Measurements from ENCODE around the gene MED12L. TPM values are rescaled to one million over a fixed set of nuclear protein-coding genes. Genes with fewer than 3 reads are reported as not detected.

MED12L gene
- total and polyA plus RNA-seq, 7 donors = 0.01 to 2.6 (median 0.17) TPM

- no peaks in the 10 kb centered on the region for H3K27me3 ChIP-seq (ENCODE audit: insufficient read depth in 3 of 3, low read length in 2 of 3)
- no peak for DNase-seq
- no peak for ATAC-seq
- intact Hi-C loops (cut with DNase I) = no loop called here
- peaks cover 7% of the 10 kb centered on the region for H3K9me3 ChIP-seq
- no peak overlapping the region for H3K27ac ChIP-seq
- no peak overlapping the region for H3K4me3 ChIP-seq
- no peak for TF ChIP-seq CTCF (IDR thresholded peaks at IDR 0.05)
- WGBS, 3 donors = 20 to 32% (median 26%) methylated on average over 1 of the region's 1 CpG
- H3K36me3 ChIP-seq (ENCODE audit: insufficient read depth in 1 of 2, low read depth in 1 of 2) = no peaks in the 10 kb centered on the region
- peaks cover 3% of the 10 kb centered on the region for H3K4me1 ChIP-seq
These were observed 394.0 kb downstream of the MED12L start for GRCh38 chr3:151479452-151479851.

- ATAC-seq (no peak), DNase-seq (no peak)
- no peak for TF ChIP-seq CTCF (IDR thresholded peaks at IDR 0.05)
- intact Hi-C loops (cut with DNase I) = no loop called here
- Histone ChIP-seq H3K4me3 (no peak overlapping the region), H3K4me1 (peaks cover 3% of the 10 kb centered on the region), H3K27ac (no peak overlapping the region), H3K36me3 (ENCODE audit: insufficient read depth in 1 of 2, low read depth in 1 of 2) (no peaks in the 10 kb centered on the region), H3K27me3 (ENCODE audit: insufficient read depth in 3 of 3, low read length in 2 of 3) (no peaks in the 10 kb centered on the region), H3K9me3 (peaks cover 7% of the 10 kb centered on the region)
- WGBS, 3 donors = 80 to 85% (median 83%) methylated on average over 2 of the region's 2 CpGs
These were observed 395.0 kb downstream of the MED12L start for GRCh38 chr3:151480492-151480891.

- no peaks in the 10 kb centered on the region for H3K4me1 ChIP-seq
- no peak overlapping the region for H3K27ac ChIP-seq
- peaks cover 7% of the 10 kb centered on the region for H3K9me3 ChIP-seq
- no peaks in the 10 kb centered on the region for H3K36me3 ChIP-seq (ENCODE audit: insufficient read depth in 1 of 2, low read depth in 1 of 2)
- ATAC-seq (no peak), DNase-seq (no peak)
- WGBS, 3 donors = 88 to 97% (median 95%) methylated on average over 1 of the region's 1 CpG
- intact Hi-C loops (cut with DNase I) = no loop called here
- no peak for TF ChIP-seq CTCF (IDR thresholded peaks at IDR 0.05)
- no peaks in the 10 kb centered on the region for H3K27me3 ChIP-seq (ENCODE audit: insufficient read depth in 3 of 3, low read length in 2 of 3)
- H3K4me3 ChIP-seq = no peak overlapping the region
These were observed 398.0 kb downstream of the MED12L start for GRCh38 chr3:151483488-151483887.

- TF ChIP-seq CTCF (IDR thresholded peaks at IDR 0.05) = no peak
- no peak for DNase-seq
- ATAC-seq = no peak
- intact Hi-C loops (cut with DNase I) = no loop called here
- Histone ChIP-seq H3K9me3 (peaks cover 7% of the 10 kb centered on the region), H3K27ac (no peak overlapping the region), H3K27me3 (ENCODE audit: insufficient read depth in 3 of 3, low read length in 2 of 3) (no peaks in the 10 kb centered on the region), H3K4me1 (no peaks in the 10 kb centered on the region), H3K4me3 (no peak overlapping the region), H3K36me3 (ENCODE audit: insufficient read depth in 1 of 2, low read depth in 1 of 2) (no peaks in the 10 kb centered on the region)
- WGBS, 3 donors = 85 to 92% (median 89%) methylated on average over 6 of the region's 6 CpGs
These were observed 398.6 kb downstream of the MED12L start for GRCh38 chr3:151483961-151484520.

Other genes with a start within 250 kb of the MED12L start
- not detected for gene MINDY4B, start 180.2 kb upstream of the MED12L start, total RNA-seq
- not detected for gene MINDY4B, start 180.2 kb upstream of the MED12L start, polyA plus RNA-seq
- not detected for gene CLRN1, start 112.9 kb upstream of the MED12L start, total RNA-seq
- not detected for gene CLRN1, start 112.9 kb upstream of the MED12L start, polyA plus RNA-seq
- gene GPR171, start 117.6 kb downstream of the MED12L start, total RNA-seq = under 1 TPM in 2 of 4 donors, not detected in 2; 0.13 to 0.27 TPM
- under 1 TPM in 2 of 3 donors, not detected in 1; 0.05 to 0.10 TPM for gene GPR171, start 117.6 kb downstream of the MED12L start, polyA plus RNA-seq
- gene P2RY14, start 192.9 kb downstream of the MED12L start, total RNA-seq = 1 to 10 TPM; 1.2 to 1.9 (median 1.7) TPM
- gene P2RY14, start 192.9 kb downstream of the MED12L start, polyA plus RNA-seq = 1 to 10 TPM in 1 of 3 donors, under 1 TPM in 2; 0.55 to 1.2 (median 0.96) TPM
- gene GPR87, start 231.2 kb downstream of the MED12L start, total RNA-seq = not detected
- gene GPR87, start 231.2 kb downstream of the MED12L start, polyA plus RNA-seq = not detected
- gene P2RY13, start 243.9 kb downstream of the MED12L start, total RNA-seq = under 1 TPM; 0.28 to 0.88 (median 0.67) TPM
- under 1 TPM; 0.03 to 0.12 (median 0.07) TPM for gene P2RY13, start 243.9 kb downstream of the MED12L start, polyA plus RNA-seq